Epithelial cell of esophagus (primary cell): ENCODE measurements around the gene SORBS1.

Source experiments
- DNase-seq: peaks from one replicate; pipeline ENCODE4 v3.0.0; 2010; ENCODE audit warnings: low read depth
- H3K4me3 ChIP-seq: 2 replicates; pipeline ENCODE4 v1.5.1; 2011; ENCODE audit warnings: mild to moderate bottlenecking, low read length, control low read depth
- TF ChIP-seq, protein P1 (sequence below): IDR thresholded peaks from 2 replicates; pipeline ENCODE4 v1.5.1; 2011; ENCODE audit warnings: low read depth, mild to moderate bottlenecking, low read length, control low read depth, inconsistent platforms; ENCODE audit not compliant: insufficient read depth; ENCODE audit errors: missing control alignments

The SORBS1 gene

DNA sequence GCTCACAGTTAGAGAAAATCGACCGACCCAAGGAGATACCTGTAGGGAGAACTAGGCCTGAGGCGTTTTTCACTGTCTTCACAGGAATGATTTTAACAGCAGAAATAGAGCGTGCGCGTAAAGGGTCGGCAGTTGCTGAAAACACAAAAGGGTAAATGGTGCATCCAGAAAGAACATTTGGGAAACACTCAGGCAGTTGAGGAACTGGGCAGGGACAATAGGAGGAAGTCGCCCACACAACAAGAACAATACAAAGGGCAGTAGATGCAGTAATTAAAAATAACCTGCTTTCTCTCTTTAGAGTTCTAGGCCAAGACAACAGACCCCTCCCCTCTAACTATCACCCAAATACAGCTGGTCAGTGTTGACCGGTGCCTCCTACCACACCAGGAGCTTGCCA, 126.6 kb downstream of the SORBS1 start:
- no peak for DNase-seq
- no peak overlapping the region for H3K4me3 ChIP-seq
- TF ChIP-seq, protein P1, sequence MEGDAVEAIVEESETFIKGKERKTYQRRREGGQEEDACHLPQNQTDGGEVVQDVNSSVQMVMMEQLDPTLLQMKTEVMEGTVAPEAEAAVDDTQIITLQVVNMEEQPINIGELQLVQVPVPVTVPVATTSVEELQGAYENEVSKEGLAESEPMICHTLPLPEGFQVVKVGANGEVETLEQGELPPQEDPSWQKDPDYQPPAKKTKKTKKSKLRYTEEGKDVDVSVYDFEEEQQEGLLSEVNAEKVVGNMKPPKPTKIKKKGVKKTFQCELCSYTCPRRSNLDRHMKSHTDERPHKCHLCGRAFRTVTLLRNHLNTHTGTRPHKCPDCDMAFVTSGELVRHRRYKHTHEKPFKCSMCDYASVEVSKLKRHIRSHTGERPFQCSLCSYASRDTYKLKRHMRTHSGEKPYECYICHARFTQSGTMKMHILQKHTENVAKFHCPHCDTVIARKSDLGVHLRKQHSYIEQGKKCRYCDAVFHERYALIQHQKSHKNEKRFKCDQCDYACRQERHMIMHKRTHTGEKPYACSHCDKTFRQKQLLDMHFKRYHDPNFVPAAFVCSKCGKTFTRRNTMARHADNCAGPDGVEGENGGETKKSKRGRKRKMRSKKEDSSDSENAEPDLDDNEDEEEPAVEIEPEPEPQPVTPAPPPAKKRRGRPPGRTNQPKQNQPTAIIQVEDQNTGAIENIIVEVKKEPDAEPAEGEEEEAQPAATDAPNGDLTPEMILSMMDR: no peak

DNA sequence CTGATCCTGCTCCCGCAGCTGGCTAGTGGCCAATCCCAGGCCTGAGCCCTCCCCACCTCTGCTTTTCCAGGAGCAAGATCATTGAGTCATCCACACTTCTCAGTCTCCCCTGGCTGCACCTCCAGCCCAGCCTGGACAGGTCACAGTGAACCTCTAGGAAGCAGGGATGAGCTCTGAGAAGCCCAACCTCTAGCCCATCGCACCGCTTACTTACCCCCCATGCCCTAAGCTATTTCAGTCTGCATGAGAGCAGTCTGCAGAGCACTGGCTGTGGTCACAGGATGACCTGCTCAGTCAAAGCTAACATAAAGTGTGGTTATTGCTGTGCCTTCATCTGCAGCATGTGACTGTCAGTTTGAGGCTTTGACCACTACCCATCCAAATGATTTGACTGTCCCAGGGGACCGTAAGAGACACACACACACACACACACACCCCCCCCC, 129.2 kb downstream of the SORBS1 start:
- no peak overlapping the region for H3K4me3 ChIP-seq
- TF ChIP-seq, protein P1: no peak
- DNase-seq: no peak

DNA sequence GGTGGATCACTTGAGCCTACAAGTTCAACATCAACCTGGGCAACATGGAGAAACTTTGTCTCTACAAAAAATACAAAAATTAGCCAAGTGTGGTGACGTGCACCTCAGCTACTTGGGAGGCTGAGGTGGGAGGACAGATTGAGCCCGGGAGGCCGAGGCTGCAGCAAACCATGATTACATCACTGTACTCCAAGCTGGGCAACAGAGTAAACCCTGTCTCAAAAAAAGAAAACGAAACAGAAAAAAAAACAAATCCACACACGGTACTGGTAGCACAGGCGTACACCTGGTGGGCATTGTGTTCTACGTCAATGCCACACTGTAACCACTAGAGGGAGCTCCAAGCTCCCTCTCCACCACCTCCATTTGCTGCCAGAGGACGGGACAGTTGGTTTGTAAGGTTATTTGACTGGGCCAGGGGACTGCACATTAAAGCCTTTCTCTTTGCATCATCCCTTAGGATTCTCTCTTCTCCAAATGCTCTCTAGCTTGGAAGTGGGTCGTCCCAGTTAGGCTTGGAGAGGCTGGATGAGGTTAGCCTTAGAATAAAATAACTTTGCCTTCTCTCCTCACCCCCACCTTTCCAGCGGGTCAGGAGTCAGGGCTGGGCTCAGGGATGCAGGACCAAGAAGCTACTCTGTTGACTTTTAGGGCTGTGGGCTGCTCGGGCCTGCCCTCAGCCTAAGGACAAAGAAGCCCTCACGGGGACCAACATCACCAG, 130.8 kb downstream of the SORBS1 start:
- no peak overlapping the region for H3K4me3 ChIP-seq
- TF ChIP-seq, protein P1: peak; percentile 98
- DNase-seq: peak; percentile 71

DNA sequence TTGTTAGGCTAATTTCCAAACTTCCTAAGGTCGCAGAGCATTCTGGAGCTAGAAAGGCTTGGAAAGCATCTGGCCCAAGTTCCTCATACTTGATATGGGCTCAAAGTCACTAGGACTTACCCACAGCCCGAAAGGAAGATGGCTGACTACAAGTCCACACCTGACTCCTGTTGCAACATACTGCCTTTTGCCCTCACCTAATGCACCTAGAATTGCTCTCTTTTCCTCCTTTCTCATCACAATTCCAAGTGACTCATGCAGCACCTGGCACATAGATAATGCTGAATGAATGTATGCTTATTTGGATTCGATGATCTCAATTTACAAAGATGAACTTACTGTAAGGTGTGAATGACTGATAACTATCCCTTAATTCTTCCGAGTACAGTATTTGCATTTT, 131.5 kb downstream of the SORBS1 start:
- no peak overlapping the region for H3K4me3 ChIP-seq
- DNase-seq: peak; percentile 98
- TF ChIP-seq, protein P1: no peak

DNA sequence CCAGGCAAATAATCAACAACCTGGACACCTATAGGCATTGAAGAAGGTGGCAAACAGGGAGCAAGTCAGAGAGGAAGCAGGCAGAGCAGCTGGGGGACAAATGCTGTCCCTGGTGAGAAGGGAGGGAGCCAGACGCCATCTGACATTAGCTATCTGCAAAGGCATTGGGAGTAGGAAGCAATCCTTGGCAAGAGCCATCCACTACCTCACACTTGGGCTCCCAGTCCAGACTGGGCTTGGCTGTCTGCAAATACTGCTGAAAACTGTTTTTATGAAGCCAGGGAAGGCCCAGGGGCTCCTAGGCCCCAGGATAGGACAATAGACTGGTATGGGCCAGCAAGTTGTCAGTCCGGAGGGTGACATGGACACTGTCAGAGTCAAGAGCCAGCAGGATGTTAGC, 132.5 kb downstream of the SORBS1 start:
- TF ChIP-seq, protein P1: no peak
- no peak overlapping the region for H3K4me3 ChIP-seq
- no peak for DNase-seq

DNA sequence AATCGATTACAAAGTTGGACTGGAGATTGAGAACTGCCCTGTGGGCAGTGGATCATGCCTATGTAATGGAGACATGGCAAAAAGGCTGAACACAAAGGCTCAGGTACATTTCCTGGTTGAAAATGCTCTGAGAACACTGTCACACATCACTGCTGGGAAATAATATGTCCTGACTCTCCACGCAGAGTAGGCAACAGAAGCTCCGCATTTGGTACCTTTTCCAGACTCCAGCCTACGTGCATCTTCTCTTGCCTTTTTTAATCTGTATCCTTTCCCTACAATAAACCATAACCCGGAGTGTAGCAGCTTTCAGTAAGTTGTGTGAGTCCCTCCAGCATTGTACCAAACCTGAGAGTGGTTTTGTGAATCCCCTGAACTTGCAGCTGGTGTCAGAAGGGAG, 134.7 kb downstream of the SORBS1 start:
- H3K4me3 ChIP-seq: no peak overlapping the region
- no peak for DNase-seq
- TF ChIP-seq, protein P1: no peak
